HepG2 (cell line): Measurements from ENCODE around the gene C16orf89. TPM values are rescaled to one million over a fixed set of nuclear protein-coding genes. Genes with fewer than 3 reads are reported as not detected.
A peak's percentile ranks its signal among the peaks of the same experiment; 100 is the strongest.

ENCODE experiments used
- CCDC6 ChIP-seq: sonication (generic); formaldehyde crosslinking; IDR thresholded peaks from 2 replicates; pipeline ENCODE4 v1.8.1; 2022; ENCODE audit warnings: mild to moderate bottlenecking, missing genetic modification reagents, moderate library complexity
- CEBPG ChIP-seq: IDR thresholded peaks from 2 replicates; pipeline ENCODE4 v1.6.1; 2016
- HOXA5 ChIP-seq: sonication (generic); formaldehyde crosslinking; IDR thresholded peaks from 2 replicates; pipeline ENCODE4 v1.4.0; 2020; ENCODE audit warnings: missing genetic modification reagents
- KLF12 ChIP-seq: sonication (generic); formaldehyde crosslinking; IDR thresholded peaks from 2 replicates; pipeline ENCODE4 v1.4.0; 2020; ENCODE audit warnings: missing genetic modification reagents, borderline replicate concordance
- MAF1 ChIP-seq: sonication (generic); formaldehyde crosslinking; IDR thresholded peaks from 2 replicates; pipeline ENCODE4 v1.5.0; 2020; ENCODE audit warnings: missing genetic modification reagents, borderline replicate concordance
- MED1 ChIP-seq: sonication (generic); formaldehyde crosslinking; IDR thresholded peaks from 2 replicates; pipeline ENCODE4 v1.4.0; 2020; ENCODE audit warnings: missing genetic modification reagents
- NCOA2 ChIP-seq: sonication (generic); formaldehyde crosslinking; IDR thresholded peaks from 2 replicates; pipeline ENCODE4 v1.8.0; 2022; ENCODE audit warnings: inconsistent platforms
- PPARG ChIP-seq: conservative IDR thresholded peaks from 2 replicates; pipeline ENCODE4 v1.6.1; 2016; ENCODE audit warnings: missing biosample characterization, missing genetic modification reagents
- SETDB1 ChIP-seq: sonication (generic); formaldehyde crosslinking; IDR thresholded peaks from 2 replicates; pipeline ENCODE4 v1.5.1; 2020; ENCODE audit warnings: missing genetic modification reagents, mild to moderate bottlenecking, borderline replicate concordance
- THYN1 ChIP-seq: sonication (generic); formaldehyde crosslinking; IDR thresholded peaks from 2 replicates; pipeline ENCODE4 v1.8.1; 2023; ENCODE audit warnings: low read depth, mild to moderate bottlenecking, moderate library complexity, missing genetic modification reagents, borderline replicate concordance
- ZBTB26 ChIP-seq: IDR thresholded peaks from 2 replicates; pipeline ENCODE4 v1.6.1; 2016; ENCODE audit warnings: missing compliant biosample characterization, missing genetic modification reagents, borderline replicate concordance
- ZBTB4 ChIP-seq: sonication (generic); formaldehyde crosslinking; IDR thresholded peaks from 2 replicates; pipeline ENCODE4 v1.4.0; 2020; ENCODE audit warnings: missing genetic modification reagents, mild to moderate bottlenecking, borderline replicate concordance
- ZFP41 ChIP-seq: sonication (generic); formaldehyde crosslinking; IDR thresholded peaks from 2 replicates; pipeline ENCODE4 v1.4.0; 2020; ENCODE audit warnings: mild to moderate bottlenecking, missing genetic modification reagents, borderline replicate concordance
- ZKSCAN5 ChIP-seq: sonication (generic); formaldehyde crosslinking; IDR thresholded peaks from 2 replicates; pipeline ENCODE4 v1.5.1; 2020; ENCODE audit warnings: mild to moderate bottlenecking, missing genetic modification reagents
- ZMYM2 ChIP-seq: sonication (generic); formaldehyde crosslinking; IDR thresholded peaks from 2 replicates; pipeline ENCODE4 v1.8.0; 2022; ENCODE audit warnings: mild to moderate bottlenecking, missing genetic modification reagents
- ZNF33A ChIP-seq: sonication (generic); formaldehyde crosslinking; IDR thresholded peaks from 2 replicates; pipeline ENCODE4 v1.5.1; 2020; ENCODE audit warnings: missing genetic modification reagents, mild to moderate bottlenecking, moderate library complexity, borderline replicate concordance
- ZNF552 ChIP-seq: sonication (generic); formaldehyde crosslinking; IDR thresholded peaks from 2 replicates; pipeline ENCODE4 v1.9.0; 2022; ENCODE audit warnings: missing genetic modification reagents, mild to moderate bottlenecking, borderline replicate concordance
- ZNF607 ChIP-seq: sonication (generic); formaldehyde crosslinking; IDR thresholded peaks from 2 replicates; pipeline ENCODE4 v1.5.1; 2020; ENCODE audit warnings: missing genetic modification reagents, mild to moderate bottlenecking, borderline replicate concordance
- polyA plus RNA-seq, 8 experiments: library from polyadenylated mRNA; depleted of rRNA in 3 of 8; stranded (reverse) in 7 of 8; unstranded in 1 of 8; fragments of >200 nt; fragmentation: Illumina TruSeq in 4 of 8; extraction: Trizol in 4 of 8; gene quantifications; 2 replicates each; pipeline versions ENCODE4 v1.2.1 to v1.2.3, GENCODE V29; 2011 to 2016; ENCODE audit warnings: low read depth in 4 of 8, missing spikeins in 1 of 8, mixed read lengths in 1 of 8; ENCODE audit not compliant: insufficient read depth in 1 of 8
- total RNA-seq, 5 experiments: library from RNA; depleted of rRNA; stranded (reverse); fragments of >200 nt; fragmentation: Illumina TruSeq; extraction: Trizol; gene quantifications; 2 replicates each; pipeline ENCODE4 v1.2.3, GENCODE V29; 2016; ENCODE audit warnings: low read depth in 1 of 5
- TF ChIP-seq, protein P1 (sequence below): IDR thresholded peaks from 2 replicates; pipeline ENCODE4 v1.6.1; 2016
- TF ChIP-seq, protein P2 (sequence below): sonication (generic); formaldehyde crosslinking; IDR thresholded peaks from 2 replicates; pipeline ENCODE4 v1.8.1; 2023; ENCODE audit warnings: mild to moderate bottlenecking, inconsistent platforms, moderate library complexity, missing genetic modification reagents, borderline replicate concordance

The C16orf89 gene
- total and polyA plus RNA-seq, 2 of the 13 experiments (the other 11 are each of a cell fraction or from before 2014, with no cell fraction given): 1.9 to 3.4 TPM

GRCh38 chr16:5033256-5034166 is 32.2 kb downstream of the C16orf89 start, which contains the start of gene NAGPA (continued):
- TF ChIP-seq ZBTB26 (CRISPR knock-in tag) (peak; percentile 84), ZKSCAN5 (peak; percentile 24; the same call in 1 of the 2 replicates), ZNF607 (CRISPR knock-in tag) (peak; percentile 79; the same call in 1 of the 2 replicates), ZFP41 (no peak; the same call in 1 of the 2 replicates), THYN1 (no peak), SETDB1 (CRISPR knock-in tag) (no peak), CCDC6 (CRISPR knock-in tag) (peak; percentile 89), PPARG (CRISPR knock-in tag) (peak; percentile 60; the same call in 1 of the 2 replicates), ZNF552 (CRISPR knock-in tag) (peak; percentile 72; the same call in 1 of the 2 replicates), ZMYM2 (CRISPR knock-in tag) (no peak), HOXA5 (CRISPR knock-in tag) (peak; percentile 97), CEBPG (CRISPR knock-in tag) (peak; percentile 50), MAF1 (CRISPR knock-in tag) (peak; percentile 96), ZNF33A (CRISPR knock-in tag) (no peak), KLF12 (peak; percentile 91), MED1 (peak; percentile 90), ZBTB4 (CRISPR knock-in tag) (no peak; the same call in 1 of the 2 replicates), NCOA2 (CRISPR knock-in tag) (peak; percentile 64)
- TF ChIP-seq, protein P1, sequence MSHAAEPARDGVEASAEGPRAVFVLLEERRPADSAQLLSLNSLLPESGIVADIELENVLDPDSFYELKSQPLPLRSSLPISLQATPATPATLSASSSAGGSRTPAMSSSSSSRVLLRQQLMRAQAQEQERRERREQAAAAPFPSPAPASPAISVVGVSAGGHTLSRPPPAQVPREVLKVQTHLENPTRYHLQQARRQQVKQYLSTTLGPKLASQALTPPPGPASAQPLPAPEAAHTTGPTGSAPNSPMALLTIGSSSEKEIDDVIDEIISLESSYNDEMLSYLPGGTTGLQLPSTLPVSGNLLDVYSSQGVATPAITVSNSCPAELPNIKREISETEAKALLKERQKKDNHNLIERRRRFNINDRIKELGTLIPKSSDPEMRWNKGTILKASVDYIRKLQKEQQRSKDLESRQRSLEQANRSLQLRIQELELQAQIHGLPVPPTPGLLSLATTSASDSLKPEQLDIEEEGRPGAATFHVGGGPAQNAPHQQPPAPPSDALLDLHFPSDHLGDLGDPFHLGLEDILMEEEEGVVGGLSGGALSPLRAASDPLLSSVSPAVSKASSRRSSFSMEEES: peak; percentile 97
- TF ChIP-seq, protein P2, sequence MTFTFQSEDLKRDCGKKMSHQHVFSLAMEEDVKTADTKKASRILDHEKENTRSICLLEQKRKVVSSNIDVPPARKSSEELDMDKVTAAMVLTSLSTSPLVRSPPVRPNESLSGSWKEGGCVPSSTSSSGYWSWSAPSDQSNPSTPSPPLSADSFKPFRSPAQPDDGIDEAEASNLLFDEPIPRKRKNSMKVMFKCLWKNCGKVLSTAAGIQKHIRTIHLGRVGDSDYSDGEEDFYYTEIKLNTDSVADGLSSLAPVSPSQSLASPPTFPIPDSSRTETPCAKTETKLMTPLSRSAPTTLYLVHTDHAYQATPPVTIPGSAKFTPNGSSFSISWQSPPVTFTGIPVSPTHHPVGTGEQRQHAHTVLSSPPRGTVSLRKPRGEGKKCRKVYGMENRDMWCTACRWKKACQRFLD (CRISPR knock-in tag): peak; percentile 91
